ENCODE data around the gene SLC28A1. TPM values are rescaled to one million over a fixed set of nuclear protein-coding genes. Genes with fewer than 3 reads are reported as not detected.

SLC28A1 gene
- total RNA-seq, 1 donor from 2014 or later = not detected

DNA sequence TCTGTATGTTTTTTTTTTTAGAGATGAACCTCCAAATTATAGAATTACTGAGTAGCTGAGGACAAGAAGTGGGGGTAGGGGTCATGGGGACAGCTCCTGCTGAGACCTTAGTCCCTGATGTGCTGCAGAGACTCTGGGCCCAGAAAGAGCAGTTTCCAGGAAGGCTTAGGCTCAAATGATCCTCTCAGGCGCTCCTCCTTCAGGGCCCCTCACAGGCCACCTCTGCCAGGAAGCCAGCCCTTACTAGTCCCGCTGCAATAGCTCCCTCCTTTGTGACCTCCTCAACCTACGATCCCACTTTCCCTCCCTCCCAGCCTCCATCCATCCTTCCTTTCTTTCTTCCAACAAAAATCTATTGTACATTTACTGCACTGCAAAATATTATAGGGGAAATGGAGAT is 24.6 kb downstream of the SLC28A1 start:
- Histone ChIP-seq H3K4me2 (ENCODE audit: low read length) (no peak overlapping the region), H3K4me1 (ENCODE audit: insufficient read depth, low read length) (peaks cover 28% of the 10 kb centered on the region), H3K27ac (ENCODE audit: low read depth, low read length) (no peak overlapping the region), H4K20me1 (ENCODE audit: insufficient read depth, low read length) (no peaks in the 10 kb centered on the region), H3K79me2 (ENCODE audit: insufficient read depth, low read length) (no peaks in the 10 kb centered on the region), H3K36me3 (ENCODE audit: insufficient read depth, low read length) (no peaks in the 10 kb centered on the region), H3K9me3 (ENCODE audit: insufficient read depth, low read depth, low read length) (no peaks in the 10 kb centered on the region), H3K27me3 (ENCODE audit: insufficient read depth, low read length) (no peaks in the 10 kb centered on the region), H2AFZ (ENCODE audit: low read depth, low read length) (no peak overlapping the region), H3K4me3 (ENCODE audit: insufficient read depth, low read depth, low read length) (no peak overlapping the region), H3K9ac (ENCODE audit: low read length) (no peak overlapping the region)
- peaks cover 5% of the 10 kb centered on the region for H3K27me3 Mint-ChIP-seq (ENCODE audit: low read depth, unreplicated experiment)
- H3K4me3 Mint-ChIP-seq (ENCODE audit: unreplicated experiment) = peak overlapping the region; percentile 54
- no peaks in the 10 kb centered on the region for H3K36me3 Mint-ChIP-seq (ENCODE audit: low read depth, unreplicated experiment)
- no peak overlapping the region for H3K27ac Mint-ChIP-seq (ENCODE audit: unreplicated experiment)
- FAIRE-seq (no peak), DNase-seq (ENCODE audit: low read depth) (no peak)
- H3K4me1 Mint-ChIP-seq (ENCODE audit: low read depth, unreplicated experiment) = peaks cover 14% of the 10 kb centered on the region
- no peaks in the 10 kb centered on the region for H3K9me3 Mint-ChIP-seq (ENCODE audit: unreplicated experiment)
- no peak for TF ChIP-seq EZH2 (IDR thresholded peaks at IDR 0.05; ENCODE audit: insufficient read depth, low read length)
- TF ChIP-seq, protein P1, sequence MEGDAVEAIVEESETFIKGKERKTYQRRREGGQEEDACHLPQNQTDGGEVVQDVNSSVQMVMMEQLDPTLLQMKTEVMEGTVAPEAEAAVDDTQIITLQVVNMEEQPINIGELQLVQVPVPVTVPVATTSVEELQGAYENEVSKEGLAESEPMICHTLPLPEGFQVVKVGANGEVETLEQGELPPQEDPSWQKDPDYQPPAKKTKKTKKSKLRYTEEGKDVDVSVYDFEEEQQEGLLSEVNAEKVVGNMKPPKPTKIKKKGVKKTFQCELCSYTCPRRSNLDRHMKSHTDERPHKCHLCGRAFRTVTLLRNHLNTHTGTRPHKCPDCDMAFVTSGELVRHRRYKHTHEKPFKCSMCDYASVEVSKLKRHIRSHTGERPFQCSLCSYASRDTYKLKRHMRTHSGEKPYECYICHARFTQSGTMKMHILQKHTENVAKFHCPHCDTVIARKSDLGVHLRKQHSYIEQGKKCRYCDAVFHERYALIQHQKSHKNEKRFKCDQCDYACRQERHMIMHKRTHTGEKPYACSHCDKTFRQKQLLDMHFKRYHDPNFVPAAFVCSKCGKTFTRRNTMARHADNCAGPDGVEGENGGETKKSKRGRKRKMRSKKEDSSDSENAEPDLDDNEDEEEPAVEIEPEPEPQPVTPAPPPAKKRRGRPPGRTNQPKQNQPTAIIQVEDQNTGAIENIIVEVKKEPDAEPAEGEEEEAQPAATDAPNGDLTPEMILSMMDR (IDR thresholded peaks at IDR 0.05; ENCODE audit: insufficient read depth, low read depth, low read length) = no peak

GRCh38 chr15:84909782-84910181 is 25.3 kb downstream of the SLC28A1 start:
- H3K79me2 ChIP-seq (ENCODE audit: insufficient read depth, low read length) = no peaks in the 10 kb centered on the region
- peaks cover 14% of the 10 kb centered on the region for H3K4me1 Mint-ChIP-seq (ENCODE audit: low read depth, unreplicated experiment)
- FAIRE-seq = no peak

More at GRCh38 chr15:84909782-84910181, 25.3 kb downstream of the SLC28A1 start:
- H3K4me1 ChIP-seq (ENCODE audit: insufficient read depth, low read length) = peaks cover 35% of the 10 kb centered on the region
- no peak overlapping the region for H3K27ac Mint-ChIP-seq (ENCODE audit: unreplicated experiment)
- no peak overlapping the region for H2AFZ ChIP-seq (ENCODE audit: low read depth, low read length)
- no peak overlapping the region for H3K4me3 Mint-ChIP-seq (ENCODE audit: unreplicated experiment)
- peaks cover 2% of the 10 kb centered on the region for H3K27me3 Mint-ChIP-seq (ENCODE audit: low read depth, unreplicated experiment)
- TF ChIP-seq EZH2 (IDR thresholded peaks at IDR 0.05; ENCODE audit: insufficient read depth, low read length) = no peak
- TF ChIP-seq, protein P1 (IDR thresholded peaks at IDR 0.05; ENCODE audit: insufficient read depth, low read depth, low read length) = no peak
- H4K20me1 ChIP-seq (ENCODE audit: insufficient read depth, low read length) = no peaks in the 10 kb centered on the region
- H3K4me2 ChIP-seq (ENCODE audit: low read length) = no peak overlapping the region
- no peaks in the 10 kb centered on the region for H3K9me3 ChIP-seq (ENCODE audit: insufficient read depth, low read depth, low read length)
- no peak for DNase-seq (ENCODE audit: low read depth)
- no peaks in the 10 kb centered on the region for H3K36me3 Mint-ChIP-seq (ENCODE audit: low read depth, unreplicated experiment)
- H3K27ac ChIP-seq (ENCODE audit: low read depth, low read length) = no peak overlapping the region
- H3K9me3 Mint-ChIP-seq (ENCODE audit: unreplicated experiment) = no peaks in the 10 kb centered on the region
- H3K9ac ChIP-seq (ENCODE audit: low read length) = no peak overlapping the region
- H3K27me3 ChIP-seq (ENCODE audit: insufficient read depth, low read length) = no peaks in the 10 kb centered on the region
- no peak overlapping the region for H3K4me3 ChIP-seq (ENCODE audit: insufficient read depth, low read depth, low read length)
- H3K36me3 ChIP-seq (ENCODE audit: insufficient read depth, low read length) = no peaks in the 10 kb centered on the region
